8988T (cell line): ENCODE measurements around the gene RNF186.
"Not testable (repeated sequence)": the region's sequence is repeated elsewhere in the genome, so short reads cannot be mapped to it uniquely, and the experiment has no call there.

Source experiments
- DNase-seq: peaks from one replicate; pipeline ENCODE4 v3.0.0; 2011

Gene RNF186

GRCh38 chr1:19814681-19815503 is at the start of gene RNF186:
Gene RNF186 (minus strand): TSS chr1:19815283. CDS start chr1:19815101, 182 bp downstream.
- no peak for DNase-seq

- no peak for DNase-seq
Observed at GRCh38 chr1:19864570-19865160, 49.6 kb upstream of the RNF186 start.

GRCh38 chr1:19862944-19863343 is 47.9 kb upstream of the RNF186 start:
- no peak for DNase-seq

- DNase-seq: no peak
Observed at GRCh38 chr1:19861842-19862530, 46.9 kb upstream of the RNF186 start.

GRCh38 chr1:19861034-19861433 is 46.0 kb upstream of the RNF186 start:
- DNase-seq: no peak

- no peak for DNase-seq
Observed at GRCh38 chr1:19860418-19860817, 45.3 kb upstream of the RNF186 start.

GRCh38 chr1:19859876-19860275 is 44.8 kb upstream of the RNF186 start:
- no peak for DNase-seq

GRCh38 chr1:19858893-19859292 is 43.8 kb upstream of the RNF186 start:
- no peak for DNase-seq

- DNase-seq: no peak
Observed at GRCh38 chr1:19854866-19855265, 39.8 kb upstream of the RNF186 start.

- DNase-seq: no peak
Observed at GRCh38 chr1:19852036-19852435, 37.0 kb upstream of the RNF186 start.

GRCh38 chr1:19850214-19850613 is 35.1 kb upstream of the RNF186 start:
- no peak for DNase-seq

- not testable (repeated sequence) for DNase-seq
Observed at GRCh38 chr1:19849307-19849706, 34.2 kb upstream of the RNF186 start.

GRCh38 chr1:19847334-19847733 is 32.3 kb upstream of the RNF186 start:
- DNase-seq: not testable (repeated sequence)

- no peak for DNase-seq
Observed at GRCh38 chr1:19846338-19846737, 31.3 kb upstream of the RNF186 start.

GRCh38 chr1:19845555-19845954 is 30.5 kb upstream of the RNF186 start:
- no peak for DNase-seq

GRCh38 chr1:19844731-19845495 is 29.8 kb upstream of the RNF186 start:
- DNase-seq: no peak

- DNase-seq: no peak
Observed at GRCh38 chr1:19840228-19840627, 25.1 kb upstream of the RNF186 start.

- DNase-seq: no peak
Observed at GRCh38 chr1:19837866-19838265, 22.8 kb upstream of the RNF186 start.

- no peak for DNase-seq
Observed at GRCh38 chr1:19835578-19835977, 20.5 kb upstream of the RNF186 start.

GRCh38 chr1:19831441-19831840 is 16.4 kb upstream of the RNF186 start:
- no peak for DNase-seq

GRCh38 chr1:19828546-19828945 is 13.5 kb upstream of the RNF186 start:
- no peak for DNase-seq

- DNase-seq: no peak
Observed at GRCh38 chr1:19825298-19825697, 10.2 kb upstream of the RNF186 start.

- no peak for DNase-seq
Observed at GRCh38 chr1:19824541-19824940, 9.5 kb upstream of the RNF186 start.
